ENCODE results near the gene GNGT1.
"Not testable (repeated sequence)": the region's sequence is repeated elsewhere in the genome, so short reads cannot be mapped to it uniquely, and the experiment has no call there.

GNGT1 gene

GRCh38 chr7:93910076-93910994 lies 4.0 kb downstream of the GNGT1 start:
- no peak for DNase-seq

- DNase-seq: not testable (repeated sequence)
These were observed 4.9 kb downstream of the GNGT1 start for GRCh38 chr7:93911242-93911641.

- DNase-seq: not testable (repeated sequence)
These were observed 5.3 kb downstream of the GNGT1 start for GRCh38 chr7:93911661-93912060.

DNA sequence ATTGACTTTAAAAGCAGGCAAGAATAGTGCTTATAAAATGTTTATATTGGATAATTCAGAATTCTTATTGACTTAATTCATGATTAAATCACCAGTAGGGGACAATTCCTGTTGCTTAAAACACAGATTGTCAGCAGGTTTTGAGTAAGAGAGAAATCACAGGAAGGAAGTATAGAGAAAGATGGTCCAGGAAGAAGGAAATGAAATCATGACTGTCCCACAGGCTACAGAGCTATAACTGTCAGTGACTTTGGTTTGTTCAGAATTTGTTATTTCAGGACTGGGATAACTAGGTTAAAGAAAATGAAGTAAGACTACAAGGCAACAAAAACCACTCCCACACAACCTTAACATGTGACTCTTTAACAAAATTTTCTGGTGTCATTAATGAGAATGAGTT lies 6.8 kb downstream of the GNGT1 start:
- DNase-seq: no peak

- no peak for DNase-seq
These were observed 8.3 kb downstream of the GNGT1 start for GRCh38 chr7:93914581-93915066.

DNA sequence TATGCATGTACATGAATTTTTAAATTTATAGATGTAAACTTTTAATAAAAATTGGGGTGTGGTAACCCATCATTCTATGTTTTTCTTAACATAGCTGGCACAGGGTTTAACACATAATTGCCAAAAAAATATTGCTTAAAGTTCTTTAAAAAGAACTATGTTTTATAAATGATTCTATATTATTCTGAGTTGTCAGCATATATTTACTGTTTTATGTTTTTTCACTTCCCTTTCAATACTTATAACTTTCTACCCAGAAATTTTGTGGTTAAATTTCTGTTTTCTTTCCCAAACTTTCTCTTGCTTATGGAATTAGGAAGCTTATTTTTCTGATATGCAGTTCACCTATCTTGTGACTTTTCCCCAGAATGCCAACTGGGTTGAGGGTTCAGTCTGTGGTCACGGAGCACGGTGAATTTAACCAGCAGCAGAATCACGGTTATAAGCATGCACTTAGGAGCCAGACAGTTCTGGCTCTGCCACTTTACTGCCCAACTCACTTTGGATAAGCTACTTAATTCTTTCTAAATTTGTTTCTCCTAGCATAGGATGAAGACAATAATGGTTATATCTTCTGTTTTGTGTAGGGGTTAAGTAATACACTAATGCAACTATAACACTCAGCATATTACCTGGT lies 9.0 kb downstream of the GNGT1 start:
- not testable (repeated sequence) for DNase-seq

- DNase-seq: not testable (repeated sequence)
These were observed 9.5 kb downstream of the GNGT1 start for GRCh38 chr7:93915888-93916287.

DNA sequence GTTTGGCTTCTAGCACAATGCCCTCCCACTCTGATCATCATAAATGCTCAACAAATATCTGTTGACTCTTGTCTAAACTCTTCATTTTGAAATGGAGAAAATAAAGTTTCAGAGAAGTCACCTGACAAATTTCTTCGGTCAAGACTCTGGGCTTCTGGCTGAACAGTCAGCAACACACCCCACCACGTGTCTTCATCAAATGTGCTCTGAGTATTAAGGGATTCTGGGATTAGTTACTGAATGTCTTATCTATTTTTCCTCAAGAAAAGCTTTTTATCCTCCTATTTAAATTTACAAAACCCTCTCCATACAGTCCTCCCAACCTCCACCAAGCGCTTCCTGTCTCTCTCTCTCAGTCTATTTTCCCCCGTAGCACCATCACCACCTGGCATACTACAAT lies 9.9 kb downstream of the GNGT1 start:
- DNase-seq: not testable (repeated sequence)

- no peak for DNase-seq
These were observed 14.3 kb downstream of the GNGT1 start for GRCh38 chr7:93920496-93921182.

DNA sequence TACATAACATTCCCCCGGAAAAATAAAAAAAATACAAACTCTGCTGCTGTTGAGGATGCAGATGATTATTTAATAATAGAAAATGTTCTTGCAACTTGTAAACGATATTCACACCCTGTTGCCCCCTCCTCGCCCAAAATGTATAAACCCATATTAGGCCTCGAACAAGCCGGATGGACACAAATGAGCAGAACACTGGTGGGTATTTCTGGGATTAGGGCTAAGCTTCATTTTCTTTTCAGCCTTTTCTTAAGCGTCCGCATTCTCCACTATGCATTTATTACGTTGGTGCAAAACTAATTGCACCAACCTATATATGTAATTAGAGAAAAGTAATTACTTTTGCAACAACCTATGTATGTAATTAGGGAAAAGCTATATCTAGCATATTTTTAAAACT lies 14.8 kb downstream of the GNGT1 start:
- no peak for DNase-seq

DNA sequence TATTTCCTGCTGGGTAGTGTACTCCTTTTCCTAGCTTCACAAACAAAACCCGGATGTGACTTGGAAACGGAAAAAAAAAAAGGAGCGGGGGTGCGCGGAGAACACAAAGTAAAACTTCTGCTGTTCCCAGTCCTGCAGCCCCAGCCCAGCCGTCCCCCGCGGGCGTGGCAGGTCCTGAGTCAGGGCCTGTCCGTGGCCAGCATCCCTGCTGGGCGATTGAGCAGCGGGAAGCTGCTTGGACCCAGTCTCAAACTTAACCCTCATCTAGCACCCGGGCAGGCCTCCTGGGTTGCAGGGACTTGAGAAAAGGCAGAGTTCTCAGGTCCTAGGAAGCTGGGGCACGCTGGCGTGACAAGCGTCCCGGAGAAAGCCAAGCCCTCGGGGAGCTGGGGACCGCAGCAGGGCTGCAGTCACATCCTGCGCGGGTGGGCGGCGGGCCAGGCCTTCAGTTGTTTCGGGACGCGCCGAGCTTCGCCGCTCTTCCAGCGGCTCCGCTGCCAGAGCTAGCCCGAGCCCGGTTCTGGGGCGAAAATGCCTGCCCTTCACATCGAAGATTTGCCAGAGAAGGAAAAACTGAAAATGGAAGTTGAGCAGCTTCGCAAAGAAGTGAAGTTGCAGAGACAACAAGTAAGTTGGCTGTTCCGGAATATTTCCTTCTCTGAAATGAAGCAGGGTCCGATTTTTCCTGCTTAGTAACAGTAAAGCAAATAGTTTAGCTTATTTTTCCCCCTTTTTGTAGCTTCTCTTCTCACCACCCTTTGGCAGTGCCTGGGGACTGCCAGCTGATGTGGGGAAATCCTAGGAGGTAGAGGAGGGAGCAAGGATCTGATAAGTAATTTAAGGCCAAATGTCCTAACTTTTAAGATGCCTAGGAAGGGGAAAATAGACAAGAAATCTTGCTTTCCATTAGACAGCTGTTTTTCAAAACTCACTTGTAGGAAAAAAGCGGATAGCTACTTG lies 15.5 kb downstream of the GNGT1 start, which contains the start of gene GNG11:
GNG11 (plus strand) TSS at position 129 of the 960 bp plus-strand sequence; CDS start at position 532, 403 bp downstream.
- peak; percentile 35 for DNase-seq

- no peak for DNase-seq
These were observed 16.9 kb downstream of the GNGT1 start for GRCh38 chr7:93923296-93923695.

DNA sequence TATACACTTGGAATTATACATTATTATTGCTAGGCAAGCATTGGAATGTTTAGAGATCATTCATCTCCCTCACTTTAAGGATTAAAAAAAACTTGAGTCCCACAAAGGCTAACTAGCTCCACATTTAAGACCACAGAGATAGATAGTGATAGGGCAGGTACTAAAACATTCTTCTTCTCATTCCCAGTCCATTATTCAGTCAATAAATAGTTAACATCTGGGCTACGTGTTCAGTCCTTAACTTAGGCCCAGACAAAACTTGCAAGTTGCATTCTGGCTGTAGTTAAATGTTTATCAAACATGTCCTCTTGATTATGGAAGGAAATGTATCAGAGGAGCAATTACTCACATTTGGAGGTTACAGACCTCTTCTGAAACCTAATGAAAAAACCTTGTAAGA lies 17.6 kb downstream of the GNGT1 start:
- no peak for DNase-seq

DNA sequence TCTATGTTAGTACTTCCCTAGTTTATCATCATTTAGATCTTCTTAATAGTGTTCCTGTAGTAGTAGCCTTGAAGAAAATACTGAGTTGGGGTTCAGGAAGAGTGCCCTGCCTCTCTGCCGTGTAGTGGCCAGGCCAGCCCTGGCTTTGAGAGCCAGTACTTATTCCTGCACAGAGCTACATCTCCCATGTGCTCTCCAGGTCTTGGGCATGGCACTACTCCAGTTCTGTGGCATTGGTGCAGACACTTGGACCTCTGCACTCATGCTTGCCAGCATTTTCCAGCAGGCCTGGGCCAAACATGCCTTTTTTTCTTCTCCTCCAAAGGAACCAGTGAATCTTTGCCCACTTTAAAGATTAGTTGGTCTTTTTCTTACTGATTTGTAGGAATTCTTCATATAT lies 20.4 kb downstream of the GNGT1 start:
- no peak for DNase-seq

DNA sequence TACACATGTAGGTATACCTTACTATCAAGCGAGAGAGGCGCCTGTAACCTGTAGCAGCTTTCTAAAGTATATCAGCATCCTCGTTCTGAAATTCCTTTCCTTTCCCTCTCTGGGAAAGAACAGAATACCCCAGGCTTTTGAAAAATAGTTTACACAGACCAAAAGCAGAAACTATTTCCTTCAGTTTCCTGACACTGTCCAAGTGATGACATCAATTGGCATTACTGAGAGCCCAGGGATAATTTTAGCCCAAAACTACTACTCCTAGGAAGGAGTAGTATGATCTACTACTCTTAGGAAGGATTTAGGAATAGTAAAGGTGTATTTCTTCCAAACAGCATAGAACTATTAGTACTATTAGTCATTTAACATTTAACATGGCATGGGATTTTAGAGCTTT lies 21.2 kb downstream of the GNGT1 start:
- DNase-seq: no peak

GRCh38 chr7:93931655-93932054 lies 25.3 kb downstream of the GNGT1 start:
- DNase-seq: no peak

DNA sequence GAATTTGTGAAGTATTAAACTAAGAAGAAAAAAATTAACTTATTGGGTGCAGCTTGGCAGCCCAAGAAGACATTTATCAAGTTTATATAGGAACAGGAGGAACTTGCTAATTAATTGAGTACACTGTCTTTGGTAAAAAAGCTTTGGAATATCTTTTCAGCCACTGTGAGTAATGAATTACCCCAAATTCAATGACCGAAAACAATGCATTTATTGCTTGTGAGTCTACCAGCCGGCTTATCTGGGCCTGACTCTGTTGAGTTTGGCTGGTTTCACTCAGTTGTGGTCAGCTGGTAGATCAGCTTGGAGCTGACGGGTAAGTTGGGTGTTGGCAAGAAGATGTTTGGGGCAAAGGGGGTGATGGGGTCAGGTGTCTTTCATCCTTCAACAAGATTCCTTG lies 26.8 kb downstream of the GNGT1 start:
- no peak for DNase-seq

- DNase-seq: no peak
These were observed 28.7 kb downstream of the GNGT1 start for GRCh38 chr7:93935102-93935501.

DNA sequence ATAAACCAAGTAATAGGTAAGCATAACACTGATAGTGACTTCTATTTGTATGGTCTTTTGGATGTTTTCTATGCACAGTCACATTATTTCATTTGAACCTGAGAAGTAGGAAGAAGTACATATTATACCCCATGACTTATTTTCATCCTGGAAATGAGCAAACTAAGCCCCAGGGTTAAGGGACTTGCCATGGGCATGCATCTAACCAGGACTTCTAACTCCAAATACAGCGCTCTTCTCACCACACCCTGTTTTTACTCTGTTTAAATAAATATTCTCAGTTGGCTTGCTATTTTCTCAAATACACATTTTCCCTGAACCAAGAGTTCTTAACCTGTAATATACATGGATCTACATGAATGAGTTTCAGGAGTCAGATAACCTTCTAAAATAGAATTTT lies 31.5 kb downstream of the GNGT1 start:
- DNase-seq: no peak

DNA sequence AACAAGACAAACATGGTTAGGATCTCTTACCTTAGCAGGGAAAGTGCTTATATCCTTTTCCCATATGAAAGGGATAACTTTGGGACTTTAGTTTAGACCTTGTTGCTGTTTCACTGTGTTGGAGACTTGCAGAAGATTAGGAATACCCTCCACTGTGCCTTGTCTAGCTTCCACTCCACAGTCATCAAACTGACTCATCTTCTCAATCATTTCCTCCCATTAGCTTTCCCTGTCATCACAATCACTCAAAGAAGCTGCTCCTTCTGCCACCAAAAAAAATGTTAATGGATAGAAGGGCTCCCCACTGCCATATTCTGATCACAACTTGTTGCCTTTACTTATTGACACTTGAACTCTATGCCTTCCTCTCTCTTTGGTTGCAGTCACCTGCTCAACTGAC lies 31.9 kb downstream of the GNGT1 start:
- no peak for DNase-seq

DNA sequence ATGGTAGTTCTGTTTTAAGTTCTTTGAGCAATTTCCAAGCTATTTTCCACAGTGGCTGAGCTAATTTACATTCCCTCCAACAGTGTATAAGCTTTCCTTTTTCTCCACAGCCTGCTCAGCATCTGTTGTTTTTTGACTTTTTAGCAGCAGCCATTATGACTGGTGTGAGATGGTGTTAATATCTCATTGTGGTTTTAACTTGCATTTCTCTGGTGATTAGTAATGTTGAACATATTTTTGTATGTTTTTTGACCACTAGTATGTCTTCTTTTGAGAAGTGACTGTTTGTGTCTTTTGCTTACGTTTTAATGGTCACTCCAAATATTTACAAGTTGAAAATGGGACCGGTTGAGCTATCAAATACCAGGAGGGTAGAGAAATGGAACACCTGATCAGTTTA lies 35.6 kb downstream of the GNGT1 start:
- no peak for DNase-seq

Data from GOT3 (cell line).